Esophagus muscularis mucosa (tissue), 4 donors: ENCODE data around the gene SCGB3A1.

Experiments
- EP300 ChIP-seq: sonication (generic); formaldehyde crosslinking; IDR thresholded peaks from one replicate; pipeline ENCODE4 v1.6.1; 2017; ENCODE audit warnings: antibody characterized with exemption
- POLR2A ChIP-seq: fragments of 450-650 bp; IDR thresholded peaks from one replicate; pipeline ENCODE4 v1.6.1; 2017; ENCODE audit warnings: antibody characterized with exemption, moderate library complexity, mild to moderate bottlenecking, low read depth
- POLR2AphosphoS5 ChIP-seq, 2 donors: sonication (generic); formaldehyde crosslinking; IDR thresholded peaks; one replicate each; pipeline ENCODE4 v1.6.1; 2017; ENCODE audit warnings: antibody characterized with exemption in 2 of 2
- TF ChIP-seq, protein P1 (sequence below), 3 experiments: fragments of 200-600 bp in 2 of 3; fragments of 450-650 bp in 1 of 3; sonication (generic) in 2 of 3; IDR thresholded peaks; one replicate each; pipeline ENCODE4 v1.5.1; 2017 to 2019; ENCODE audit warnings: antibody characterized with exemption in 3 of 3, mild to moderate bottlenecking in 2 of 3, moderate library complexity in 1 of 3

DNA sequence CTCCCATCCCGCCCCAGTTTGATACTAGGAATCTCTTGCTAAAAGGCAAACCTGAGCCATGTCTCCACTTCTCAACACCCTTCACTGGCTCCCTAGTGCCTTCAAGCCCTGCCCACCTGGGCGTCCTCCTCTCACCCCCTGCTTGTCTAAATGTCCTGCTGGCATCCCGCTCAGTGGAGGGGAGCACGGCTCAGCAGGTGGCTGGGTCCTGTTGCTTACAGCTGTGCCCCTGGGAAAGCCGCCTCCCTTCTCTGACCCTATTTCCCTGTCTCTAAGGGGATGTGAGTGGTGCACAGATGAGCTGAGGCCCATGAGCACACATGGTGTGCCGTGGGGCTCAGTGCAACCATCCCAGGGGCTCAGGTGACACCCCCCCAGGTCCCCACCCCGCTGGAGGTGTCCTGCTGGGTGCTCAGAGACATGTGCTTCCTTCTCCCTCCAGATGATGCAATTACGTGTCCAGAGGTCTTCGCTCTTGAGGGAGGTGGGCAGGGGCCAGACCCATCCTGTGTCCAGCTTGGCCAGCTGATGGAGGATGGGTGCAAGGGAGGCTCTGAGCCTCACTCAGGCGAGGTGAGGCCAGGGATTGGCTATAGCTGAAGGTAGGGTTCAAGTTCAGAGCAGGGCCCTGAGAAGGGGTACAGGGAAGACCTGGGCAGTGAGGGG lies 34.0 kb upstream of the SCGB3A1 start:
- no peak for TF ChIP-seq POLR2A
- TF ChIP-seq, protein P1, sequence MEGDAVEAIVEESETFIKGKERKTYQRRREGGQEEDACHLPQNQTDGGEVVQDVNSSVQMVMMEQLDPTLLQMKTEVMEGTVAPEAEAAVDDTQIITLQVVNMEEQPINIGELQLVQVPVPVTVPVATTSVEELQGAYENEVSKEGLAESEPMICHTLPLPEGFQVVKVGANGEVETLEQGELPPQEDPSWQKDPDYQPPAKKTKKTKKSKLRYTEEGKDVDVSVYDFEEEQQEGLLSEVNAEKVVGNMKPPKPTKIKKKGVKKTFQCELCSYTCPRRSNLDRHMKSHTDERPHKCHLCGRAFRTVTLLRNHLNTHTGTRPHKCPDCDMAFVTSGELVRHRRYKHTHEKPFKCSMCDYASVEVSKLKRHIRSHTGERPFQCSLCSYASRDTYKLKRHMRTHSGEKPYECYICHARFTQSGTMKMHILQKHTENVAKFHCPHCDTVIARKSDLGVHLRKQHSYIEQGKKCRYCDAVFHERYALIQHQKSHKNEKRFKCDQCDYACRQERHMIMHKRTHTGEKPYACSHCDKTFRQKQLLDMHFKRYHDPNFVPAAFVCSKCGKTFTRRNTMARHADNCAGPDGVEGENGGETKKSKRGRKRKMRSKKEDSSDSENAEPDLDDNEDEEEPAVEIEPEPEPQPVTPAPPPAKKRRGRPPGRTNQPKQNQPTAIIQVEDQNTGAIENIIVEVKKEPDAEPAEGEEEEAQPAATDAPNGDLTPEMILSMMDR (IDR thresholded peaks at IDR 0.05) = no peak
- TF ChIP-seq EP300 = no peak
- no peak for TF ChIP-seq POLR2AphosphoS5 (IDR thresholded peaks at IDR 0.05)
